Sigmoid colon (tissue), 7 donors: ENCODE results near the gene RBM34. TPM values are rescaled to one million over a fixed set of nuclear protein-coding genes. Genes with fewer than 3 reads are reported as not detected.

ENCODE experiments used
- DNase-seq: peaks from one replicate; pipeline ENCODE4 v3.0.0-alpha.2; 2019
- H3K27ac ChIP-seq, 4 donors: fragments of 200-600 bp; sonication (generic); one replicate each; pipeline ENCODE4 v1.5.1; 2016 to 2019; ENCODE audit warnings: mild to moderate bottlenecking in 1 of 4
- H3K27me3 ChIP-seq, 3 donors: fragments of 200-600 bp; sonication (generic); one replicate each; pipeline ENCODE4 v1.5.1; 2019; ENCODE audit warnings: mild to moderate bottlenecking in 1 of 3
- H3K36me3 ChIP-seq, 4 donors: fragments of 200-600 bp; sonication (generic); one replicate each; pipeline ENCODE4 v1.5.1; 2016 to 2019
- H3K4me1 ChIP-seq, 4 donors: fragments of 200-600 bp; sonication (generic); one replicate each; pipeline ENCODE4 v1.5.1; 2017 to 2019
- H3K4me3 ChIP-seq, 4 donors: fragments of 200-600 bp; sonication (generic); one replicate each; pipeline ENCODE4 v1.5.1; 2017 to 2019; ENCODE audit warnings: mild to moderate bottlenecking in 2 of 4, moderate library complexity in 1 of 4
- H3K9me3 ChIP-seq, 4 donors: fragments of 200-600 bp in 3 of 4; sonication (generic) in 3 of 4; one replicate each; pipeline versions ENCODE4 v1.5.1 to v1.6.1; 2013 to 2019
- CTCF ChIP-seq, 4 experiments: fragments of 450-650 bp in 3 of 4; fragments of 200-600 bp in 1 of 4; IDR thresholded peaks; one replicate each; pipeline ENCODE4 v1.5.1; 2016 to 2019; ENCODE audit warnings: antibody characterized with exemption in 4 of 4, mild to moderate bottlenecking in 3 of 4, moderate library complexity in 2 of 4
- EP300 ChIP-seq, 4 donors: sonication (generic); formaldehyde crosslinking; IDR thresholded peaks; one replicate each; pipeline ENCODE4 v1.6.1; 2017; ENCODE audit warnings: antibody characterized with exemption in 4 of 4
- POLR2A ChIP-seq, 2 donors: fragments of 450-650 bp; IDR thresholded peaks; one replicate each; pipeline ENCODE4 v1.6.1; 2016; ENCODE audit warnings: antibody characterized with exemption in 2 of 2, mild to moderate bottlenecking in 2 of 2, moderate library complexity in 2 of 2
- POLR2AphosphoS5 ChIP-seq, 4 donors: sonication (generic); formaldehyde crosslinking; IDR thresholded peaks; one replicate each; pipeline ENCODE4 v1.6.1; 2017; ENCODE audit warnings: antibody characterized with exemption in 4 of 4
- WGBS, 2 donors: extraction: QIAGEN DNeasy Blood & Tissue Kit; methylation state at CpG; one replicate each; pipeline ENCODE4 v1.1.7; 2013; 5-methylcytosine and 5-hydroxymethylcytosine counted together
- intact Hi-C: fragments of 100-400 bp; cut with DNase I; formaldehyde crosslinking; loops from one replicate; pipeline ENCODE4 v1.15.1; 2023
- polyA plus RNA-seq, 3 donors: library from polyadenylated mRNA; stranded (reverse); fragments of 200-250 nt; gene quantifications; one replicate each; pipeline ENCODE4 v1.2.3, GENCODE V29; 2013
- total RNA-seq, 4 donors: library from RNA; depleted of rRNA; stranded (reverse); fragments of >200 nt; gene quantifications; one replicate each; pipeline ENCODE4 v1.1.0, GENCODE V29; 2016
- donor health status: healthy with polysubstance abuse.
- donor health status: Bipolar disorder and iron deficiency.
- donor health status: healthy.

RBM34 gene
- total and polyA plus RNA-seq, 7 donors, result 46.4 to 83.9 (median 55.3) TPM

GRCh38 chr1:235149824-235150223 is 11.2 kb downstream of the RBM34 start:
- H3K4me3 ChIP-seq, result no peak overlapping the region
- no peaks in the 10 kb centered on the region for H3K27me3 ChIP-seq
- no peak for DNase-seq
- 79 to 92% methylated on average over 9 of the region's 9 CpGs for WGBS, 2 donors
- peaks cover 0 to 3% (median 0%) of the 10 kb centered on the region in 4 donors for H3K4me1 ChIP-seq
- H3K9me3 ChIP-seq, result no peaks in the 10 kb centered on the region
- no peak for TF ChIP-seq POLR2A (IDR thresholded peaks at IDR 0.05)
- TF ChIP-seq POLR2AphosphoS5 (IDR thresholded peaks at IDR 0.05), result no peak
- no peak for TF ChIP-seq EP300 (IDR thresholded peaks at IDR 0.05)
- no peak for TF ChIP-seq CTCF (IDR thresholded peaks at IDR 0.05)
- intact Hi-C loops, result no loop called here
- H3K36me3 ChIP-seq, result peaks cover 3 to 99% (median 34%) of the 10 kb centered on the region in 4 donors
- no peak overlapping the region for H3K27ac ChIP-seq

GRCh38 chr1:235147269-235147668 is 13.8 kb downstream of the RBM34 start:
- intact Hi-C loops, result no loop called here
- Histone ChIP-seq H3K9me3 (no peaks in the 10 kb centered on the region), H3K27me3 (no peaks in the 10 kb centered on the region), H3K4me1 (no peaks in the 10 kb centered on the region), H3K36me3 (peaks cover 0 to 100% (median 31%) of the 10 kb centered on the region in 4 donors), H3K4me3 (no peak overlapping the region), H3K27ac (no peak overlapping the region)
- DNase-seq, result no peak
- 95 to 96% methylated on average over 4 of the region's 4 CpGs for WGBS, 2 donors
- TF ChIP-seq POLR2AphosphoS5 (IDR thresholded peaks at IDR 0.05), result no peak
- TF ChIP-seq CTCF (IDR thresholded peaks at IDR 0.05), result no peak
- TF ChIP-seq EP300 (IDR thresholded peaks at IDR 0.05), result no peak
- TF ChIP-seq POLR2A (IDR thresholded peaks at IDR 0.05), result no peak

- Histone ChIP-seq H3K9me3 (no peaks in the 10 kb centered on the region), H3K4me3 (no peak overlapping the region), H3K27me3 (no peaks in the 10 kb centered on the region), H3K4me1 (no peaks in the 10 kb centered on the region), H3K27ac (no peak overlapping the region), H3K36me3 (peaks cover 0 to 100% (median 23%) of the 10 kb centered on the region in 4 donors)
- no peak for DNase-seq
- no peak for TF ChIP-seq POLR2A (IDR thresholded peaks at IDR 0.05)
- no peak for TF ChIP-seq CTCF (IDR thresholded peaks at IDR 0.05)
- no peak for TF ChIP-seq EP300 (IDR thresholded peaks at IDR 0.05)
- no peak for TF ChIP-seq POLR2AphosphoS5 (IDR thresholded peaks at IDR 0.05)
- intact Hi-C loops, result no loop called here
- WGBS, 2 donors, result 93 to 94% methylated on average over 6 of the region's 6 CpGs
Measured at GRCh38 chr1:235145639-235146038, 15.4 kb downstream of the RBM34 start.

- no peak overlapping the region for H3K27ac ChIP-seq
- no peaks in the 10 kb centered on the region for H3K4me1 ChIP-seq
- no peaks in the 10 kb centered on the region for H3K27me3 ChIP-seq
- H3K36me3 ChIP-seq, result peaks cover 0 to 98% (median 23%) of the 10 kb centered on the region in 4 donors
- no peak for DNase-seq
- intact Hi-C loops, result no loop called here
- 84 to 97% methylated on average over 4 of the region's 4 CpGs for WGBS, 2 donors
- no peak for TF ChIP-seq POLR2A (IDR thresholded peaks at IDR 0.05)
- no peak for TF ChIP-seq CTCF (IDR thresholded peaks at IDR 0.05)
- TF ChIP-seq POLR2AphosphoS5 (IDR thresholded peaks at IDR 0.05), result no peak
- TF ChIP-seq EP300 (IDR thresholded peaks at IDR 0.05), result no peak
- H3K4me3 ChIP-seq, result no peak overlapping the region
- H3K9me3 ChIP-seq, result no peaks in the 10 kb centered on the region
Measured at GRCh38 chr1:235142991-235143390, 18.1 kb downstream of the RBM34 start.

GRCh38 chr1:235139315-235139714 is 21.7 kb downstream of the RBM34 start:
- TF ChIP-seq EP300 (IDR thresholded peaks at IDR 0.05) (no peak), POLR2AphosphoS5 (IDR thresholded peaks at IDR 0.05) (no peak), CTCF (IDR thresholded peaks at IDR 0.05) (no peak), POLR2A (IDR thresholded peaks at IDR 0.05) (no peak)
- H3K36me3 ChIP-seq, result peaks cover 0 to 98% (median 37%) of the 10 kb centered on the region in 4 donors

More at GRCh38 chr1:235139315-235139714, 21.7 kb downstream of the RBM34 start:
- Histone ChIP-seq H3K27me3 (no peaks in the 10 kb centered on the region), H3K27ac (no peak overlapping the region), H3K4me1 (no peaks in the 10 kb centered on the region), H3K4me3 (no peak overlapping the region), H3K9me3 (no peaks in the 10 kb centered on the region)
- DNase-seq, result no peak
- intact Hi-C loops, result no loop called here
- 95 to 96% methylated on average over 5 of the region's 5 CpGs for WGBS, 2 donors
